Cerebellar cortex (tissue), 1 donor: ENCODE data around the gene UVRAG.
"Not testable (repeated sequence)": the region's sequence is repeated elsewhere in the genome, so short reads cannot be mapped to it uniquely, and the experiment has no call there.

Source experiments
- DNase-seq: peaks from one replicate; pipeline ENCODE4 v3.0.0-alpha.2; 2015; ENCODE audit warnings: low spot score

UVRAG gene

GRCh38 chr11:75845324-75845723 is 30.3 kb downstream of the UVRAG start:
- DNase-seq: no peak

GRCh38 chr11:75849894-75850293 is 34.9 kb downstream of the UVRAG start:
- peak; percentile 17 for DNase-seq

- DNase-seq: peak; percentile 69
Measured at GRCh38 chr11:75850787-75851186, 35.8 kb downstream of the UVRAG start.

- peak; percentile 44 for DNase-seq
Measured at GRCh38 chr11:75851203-75851602, 36.2 kb downstream of the UVRAG start.

GRCh38 chr11:75852406-75853017 is 37.5 kb downstream of the UVRAG start:
- DNase-seq: no peak

GRCh38 chr11:75853563-75853962 is 38.6 kb downstream of the UVRAG start:
- not testable (repeated sequence) for DNase-seq

GRCh38 chr11:75853971-75854370 is 39.0 kb downstream of the UVRAG start:
- no peak for DNase-seq

GRCh38 chr11:75855206-75855605 is 40.2 kb downstream of the UVRAG start:
- DNase-seq: no peak

- no peak for DNase-seq
Measured at GRCh38 chr11:75856912-75857311, 41.9 kb downstream of the UVRAG start.

- DNase-seq: no peak
Measured at GRCh38 chr11:75858042-75858441, 43.0 kb downstream of the UVRAG start.

- no peak for DNase-seq
Measured at GRCh38 chr11:75858613-75859012, 43.6 kb downstream of the UVRAG start.

GRCh38 chr11:75859614-75860013 is 44.6 kb downstream of the UVRAG start:
- DNase-seq: no peak

GRCh38 chr11:75862437-75862836 is 47.4 kb downstream of the UVRAG start:
- no peak for DNase-seq

GRCh38 chr11:75867778-75868374 is 52.9 kb downstream of the UVRAG start:
- peak; percentile 62 for DNase-seq

GRCh38 chr11:75868990-75869389 is 54.0 kb downstream of the UVRAG start:
- no peak for DNase-seq

GRCh38 chr11:75869661-75870455 is 54.8 kb downstream of the UVRAG start:
- DNase-seq: no peak

- DNase-seq: no peak
Measured at GRCh38 chr11:75872887-75873416, 57.9 kb downstream of the UVRAG start.

GRCh38 chr11:75873417-75874221 is 58.6 kb downstream of the UVRAG start:
- DNase-seq: no peak

GRCh38 chr11:75874684-75875341 is 59.8 kb downstream of the UVRAG start:
- no peak for DNase-seq

GRCh38 chr11:75877327-75877726 is 62.3 kb downstream of the UVRAG start:
- DNase-seq: not testable (repeated sequence)

GRCh38 chr11:75877931-75878330 is 62.9 kb downstream of the UVRAG start:
- not testable (repeated sequence) for DNase-seq

GRCh38 chr11:75878933-75879332 is 63.9 kb downstream of the UVRAG start:
- DNase-seq: no peak
